Left ventricle myocardium superior (tissue), 1 donor: ENCODE data around the gene MPZL3. TPM values are rescaled to one million over a fixed set of nuclear protein-coding genes. Genes with fewer than 3 reads are reported as not detected.
"Not testable (repeated sequence)": the region's sequence is repeated elsewhere in the genome, so short reads cannot be mapped to it uniquely, and the experiment has no call there.

Experiments
- ATAC-seq: fragments of 200-7000 bp; cut with Tn5 transposase; one replicate; pipeline ENCODE4 v1.9.1; 2020; ENCODE audit warnings: mild to moderate bottlenecking, moderate library complexity
- DNase-seq: peaks from one replicate; pipeline ENCODE4 v3.0.0-alpha.2; 2020
- intact Hi-C: fragments of 100-400 bp; cut with micrococcal nuclease; formaldehyde crosslinking; loops from one replicate; pipeline ENCODE4 v1.11.0; 2022
- total RNA-seq: library from RNA; stranded (reverse); fragmentation: NEBNext Ultra II Directional; extraction: Animal tissue kit (Norgen Biotek cat#: 25700); gene quantifications from one replicate; pipeline ENCODE4 v1.2.1, GENCODE V29; 2021
- donor health status: DM: no; HTN: yes; CAD: no; lungs with severe emphysema.

MPZL3 gene
- total RNA-seq, 1 donor from 2014 or later: 2.6 TPM

GRCh38 chr11:118200497-118200896 is 51.7 kb downstream of the MPZL3 start:
- ATAC-seq: no peak
- intact Hi-C loops: loop anchor here (10.0 kb wide), 1 partner anchor 144 kb away; the partner anchor contains the start of genes CD3D and CD3G
- DNase-seq: no peak

- ATAC-seq (no peak), DNase-seq (no peak)
- intact Hi-C loops: loop anchor here (2.0 kb wide), 1 partner anchor 92 kb away; no protein-coding TSS in a partner anchor
These were observed 53.0 kb downstream of the MPZL3 start for GRCh38 chr11:118199135-118199534.

GRCh38 chr11:118198370-118198769 is 53.8 kb downstream of the MPZL3 start:
- ATAC-seq: peak; percentile 47
- intact Hi-C loops: loop anchor here (2.0 kb wide), 1 partner anchor 92 kb away; no protein-coding TSS in a partner anchor
- peak; percentile 89 for DNase-seq

GRCh38 chr11:118194835-118195627 is 57.1 kb downstream of the MPZL3 start:
- ATAC-seq (peak; percentile 98), DNase-seq (peak; percentile 86)
- intact Hi-C loops: no loop called here

GRCh38 chr11:118193910-118194566 is 58.1 kb downstream of the MPZL3 start:
- intact Hi-C loops: no loop called here
- DNase-seq (no peak), ATAC-seq (no peak)

- DNase-seq, intact Hi-C loops, ATAC-seq: not testable (repeated sequence)
These were observed 59.3 kb downstream of the MPZL3 start for GRCh38 chr11:118192817-118193216.

- intact Hi-C loops, ATAC-seq, DNase-seq: not testable (repeated sequence)
These were observed 61.1 kb downstream of the MPZL3 start for GRCh38 chr11:118190942-118191506.

- no peak for ATAC-seq
- intact Hi-C loops: no loop called here
- DNase-seq: no peak
These were observed 65.6 kb downstream of the MPZL3 start for GRCh38 chr11:118186346-118187107.

- intact Hi-C loops: no loop called here
- no peak for ATAC-seq
- DNase-seq: no peak
These were observed 67.2 kb downstream of the MPZL3 start for GRCh38 chr11:118184784-118185579.

GRCh38 chr11:118183691-118184090 is 68.5 kb downstream of the MPZL3 start:
- ATAC-seq: not testable (repeated sequence)

GRCh38 chr11:118180300-118180703 is 71.9 kb downstream of the MPZL3 start:
- peak; percentile 98 for ATAC-seq
- intact Hi-C loops: no loop called here
- peak; percentile 92 for DNase-seq

More at GRCh38 chr11:118183691-118184090, 68.5 kb downstream of the MPZL3 start:
- intact Hi-C loops, DNase-seq: not testable (repeated sequence)

- ATAC-seq (no peak), DNase-seq (no peak)
- intact Hi-C loops: no loop called here
These were observed 75.4 kb downstream of the MPZL3 start for GRCh38 chr11:118176778-118177134.

Other genes starting within 250 kb of the MPZL3 start
- gene TMPRSS4, start 175.3 kb downstream of the MPZL3 start, total RNA-seq: not detected
- gene SMIM35, start 165.4 kb downstream of the MPZL3 start, total RNA-seq: not detected
- 11.0 TPM for gene SCN4B, start 99.5 kb downstream of the MPZL3 start, total RNA-seq
- gene SCN2B, start 75.7 kb downstream of the MPZL3 start, total RNA-seq: 19.6 TPM
- 4.5 TPM for gene JAML, start 27.4 kb downstream of the MPZL3 start, total RNA-seq
- gene MPZL2, start 11.9 kb upstream of the MPZL3 start, total RNA-seq: 11.8 TPM
- gene CD3E, start 52.4 kb upstream of the MPZL3 start, total RNA-seq: 1.1 TPM
- 1.6 TPM for gene CD3D, start 90.3 kb upstream of the MPZL3 start, total RNA-seq
- 0.27 TPM for gene CD3G, start 92.0 kb upstream of the MPZL3 start, total RNA-seq
- gene UBE4A, start 107.2 kb upstream of the MPZL3 start, total RNA-seq: 37.6 TPM
- gene ATP5MG, start 149.2 kb upstream of the MPZL3 start, total RNA-seq: 756 TPM
- 21.1 TPM for gene KMT2A, start 184.1 kb upstream of the MPZL3 start, total RNA-seq